Measurements from ENCODE around the gene JAKMIP2.

GRCh38 chr5:147644460-147644859, 138.1 kb downstream of the JAKMIP2 start:
- no peak for TF ChIP-seq CTCF (IDR thresholded peaks at IDR 0.05 in 4 of 5, conservative IDR thresholded peaks at IDR 0.05 in 1 of 5)
- TF ChIP-seq POLR2A (IDR thresholded peaks at IDR 0.05), result no peak

All from gastrocnemius medialis (tissue), 4 donors.